HCT116 (cell line): ENCODE results near the gene CACNG1. TPM values are rescaled to one million over a fixed set of nuclear protein-coding genes. Genes with fewer than 3 reads are reported as not detected.
A peak's percentile ranks its signal among the peaks of the same experiment; 100 is the strongest.

Source experiments
- ATAC-seq: fragments of 200-7000 bp; cut with Tn5 transposase; 2 replicates; pipeline ENCODE4 v1.9.1; 2020; ENCODE audit warnings: mild to moderate bottlenecking, moderate library complexity
- BruUV-seq: library from RNA; stranded (reverse); fragments of 400-500 nt; replicated peaks from 2 replicates; lab custom pipeline; 2021; lab: Mats Ljungman, UMichigan
- CTCF ChIA-PET: fragments of 300-600 bp; sonication (Branson Sonifier 250); formaldehyde crosslinking; loops from one replicate; lab custom pipeline; 2021; ENCODE audit warnings: antibody characterized with exemption; lab: Charles Lee
- POLR2A ChIA-PET: fragments of 300-600, 350-600 bp; sonication (Branson Sonifier 250); formaldehyde crosslinking; loops from one replicate; lab custom pipeline; 2021; ENCODE audit warnings: antibody characterized with exemption; lab: Charles Lee
- RAD21 ChIA-PET, 2 experiments: fragments of 300-600 bp; sonication (Branson Sonifier 250); formaldehyde crosslinking; loops; one replicate each; lab custom pipeline; 2023; ENCODE audit warnings: low total read pairs in 2 of 2; ENCODE audit not compliant: uncharacterized antibody in 2 of 2, unreplicated experiment in 2 of 2, low non-redundant PET in 1 of 2; lab: Charles Lee
- DNase-seq: peaks from one replicate; pipeline ENCODE4 v3.0.0-alpha.2; 2010; ENCODE audit warnings: low read depth, low spot score
- H2AFZ ChIP-seq: fragments of 200-600 bp; shearing (Covaris generic), sonication (generic); 2 replicates; pipeline ENCODE4 v1.6.1; 2017; ENCODE audit warnings: low read depth, mixed run types, mixed read lengths, antibody characterized with exemption, low read length; ENCODE audit not compliant: poor library complexity, severe bottlenecking
- H3K27ac ChIP-seq: 2 replicates; pipeline ENCODE4 v1.5.1; 2012; ENCODE audit warnings: low read depth, low read length
- H3K27me3 ChIP-seq: fragments of 200-600 bp; sonication (generic); 2 replicates; pipeline ENCODE4 v1.6.1; 2016; ENCODE audit warnings: mixed run types, low read length, mixed read lengths; ENCODE audit not compliant: insufficient read depth
- H3K36me3 ChIP-seq, 2 experiments: fragments of 200-500 bp in 1 of 2; fragments of 200-600 bp in 1 of 2; sonication (Bioruptor generic) in 1 of 2; sonication (generic) in 1 of 2; 2 replicates each; pipeline versions ENCODE4 v1.5.1 to v1.6.1; 2014 to 2016; ENCODE audit warnings: low read length in 2 of 2, inconsistent platforms in 1 of 2, mixed read lengths in 1 of 2, mixed run types in 1 of 2; ENCODE audit not compliant: insufficient read depth in 2 of 2, control insufficient read depth in 1 of 2
- H3K4me1 ChIP-seq, 2 experiments: fragments of 200-600 bp in 1 of 2; sonication (generic) in 1 of 2; 2 replicates each; pipeline versions ENCODE4 v1.5.1 to v1.6.1; 2012 to 2017; ENCODE audit warnings: low read length in 2 of 2, inconsistent platforms in 1 of 2, mild to moderate bottlenecking in 1 of 2, mixed read lengths in 1 of 2, mixed run types in 1 of 2, moderate library complexity in 1 of 2; ENCODE audit not compliant: insufficient read depth in 2 of 2, control insufficient read depth in 1 of 2
- H3K4me2 ChIP-seq: fragments of 200-600 bp; sonication (generic); 2 replicates; pipeline ENCODE4 v1.6.1; 2017; ENCODE audit warnings: mixed run types, low read length, mixed read lengths
- H3K4me3 ChIP-seq, 2 experiments: fragments of 200-600 bp in 1 of 2; sonication (generic) in 1 of 2; replicated peaks in 1 of 2; 2 replicates each; pipeline ENCODE4 v1.5.1; 2011 to 2016; ENCODE audit warnings: low read length in 2 of 2, control low read depth in 1 of 2, low read depth in 1 of 2, mild to moderate bottlenecking in 1 of 2, mixed read lengths in 1 of 2, mixed run types in 1 of 2
- H3K79me2 ChIP-seq: fragments of 200-600 bp; sonication (generic); 2 replicates; pipeline ENCODE4 v1.6.1; 2017; ENCODE audit warnings: mild to moderate bottlenecking, mixed run types, low read length, moderate library complexity, mixed read lengths; ENCODE audit not compliant: insufficient read depth
- H3K9ac ChIP-seq: fragments of 200-600 bp; sonication (generic); 2 replicates; pipeline ENCODE4 v1.6.1; 2016; ENCODE audit warnings: low read length, mixed read lengths
- H3K9me2 ChIP-seq: fragments of 200-600 bp; sonication (generic), shearing (Covaris generic); 2 replicates; pipeline ENCODE4 v1.6.1; 2017; ENCODE audit warnings: mixed run types, mild to moderate bottlenecking, moderate library complexity; ENCODE audit not compliant: insufficient read depth
- H3K9me3 ChIP-seq, 2 experiments: fragments of 200-500 bp in 1 of 2; fragments of 200-600 bp in 1 of 2; sonication (Bioruptor generic) in 1 of 2; sonication (generic) in 1 of 2; 2 replicates each; pipeline ENCODE4 v1.6.1; 2014 to 2017; ENCODE audit warnings: low read length in 2 of 2, mixed read lengths in 2 of 2, inconsistent platforms in 1 of 2, low read depth in 1 of 2, mild to moderate bottlenecking in 1 of 2, mixed run types in 1 of 2, moderate library complexity in 1 of 2; ENCODE audit not compliant: control insufficient read depth in 1 of 2, insufficient read depth in 1 of 2
- H4K20me1 ChIP-seq: fragments of 200-600 bp; sonication (generic), shearing (Covaris generic); 2 replicates; pipeline ENCODE4 v1.6.1; 2017; ENCODE audit warnings: mixed run types, mild to moderate bottlenecking, moderate library complexity; ENCODE audit not compliant: insufficient read depth
- CEBPB ChIP-seq: IDR thresholded peaks from 2 replicates; pipeline ENCODE4 v1.6.1; 2012; ENCODE audit warnings: low read depth
- EZH2 ChIP-seq: fragments of 200-600 bp; sonication (generic); IDR thresholded peaks from 2 replicates; pipeline ENCODE4 v1.6.1; 2017; ENCODE audit warnings: antibody characterized with exemption, mixed run types
- FOSL1 ChIP-seq: IDR thresholded peaks from 2 replicates; pipeline ENCODE4 v1.6.1; 2012; ENCODE audit warnings: low read depth
- JUND ChIP-seq: IDR thresholded peaks from 2 replicates; pipeline ENCODE4 v1.6.1; 2012
- POLR2AphosphoS5 ChIP-seq: IDR thresholded peaks from 2 replicates; pipeline ENCODE4 v1.6.1; 2011; ENCODE audit warnings: mild to moderate bottlenecking, low read depth, low read length, moderate library complexity
- RAD21 ChIP-seq: IDR thresholded peaks from 2 replicates; pipeline ENCODE4 v1.6.1; 2012; ENCODE audit warnings: low read depth, mild to moderate bottlenecking
- SIN3A ChIP-seq: IDR thresholded peaks from 2 replicates; pipeline ENCODE4 v1.6.1; 2012; ENCODE audit warnings: low read depth
- SRF ChIP-seq: IDR thresholded peaks from 2 replicates; pipeline ENCODE4 v1.6.1; 2012; ENCODE audit warnings: low read depth
- TCF7L2 ChIP-seq: IDR thresholded peaks from 2 replicates; pipeline ENCODE4 v1.7.0; 2011; ENCODE audit warnings: borderline replicate concordance, inconsistent platforms; ENCODE audit not compliant: insufficient read depth, insufficient read length; ENCODE audit errors: extremely low read depth
- intact Hi-C: fragments of 100-400 bp; cut with micrococcal nuclease; formaldehyde crosslinking; loops from 2 replicates; pipeline ENCODE4 v1.10.0; 2022
- total RNA-seq: library from RNA; stranded (reverse); gene quantifications from one replicate; pipeline ENCODE4 v1.2.1, GENCODE V29; 2021; ENCODE audit not compliant: unreplicated experiment
- TF ChIP-seq, protein P1 (sequence below), 3 experiments: fragments of 200-600 bp in 1 of 3; sonication (generic) in 1 of 3; IDR thresholded peaks in 2 of 3; conservative IDR thresholded peaks in 1 of 3; 2 replicates each; pipeline ENCODE4 v1.5.1; 2012 to 2017; ENCODE audit warnings: low read depth in 2 of 3, low read length in 2 of 3, antibody characterized with exemption in 1 of 3, borderline replicate concordance in 1 of 3, control low read depth in 1 of 3, mild to moderate bottlenecking in 1 of 3, mixed read lengths in 1 of 3, mixed run types in 1 of 3, moderate library complexity in 1 of 3; ENCODE audit not compliant: insufficient read depth in 1 of 3
- TF ChIP-seq, protein P2 (sequence below): IDR thresholded peaks from 2 replicates; pipeline ENCODE4 v1.6.1; 2012
- TF ChIP-seq, protein P3 (sequence below): IDR thresholded peaks from 2 replicates; pipeline ENCODE4 v1.6.1; 2012

Gene CACNG1
- total RNA-seq, 1 experiment from 2014 or later = not detected

DNA sequence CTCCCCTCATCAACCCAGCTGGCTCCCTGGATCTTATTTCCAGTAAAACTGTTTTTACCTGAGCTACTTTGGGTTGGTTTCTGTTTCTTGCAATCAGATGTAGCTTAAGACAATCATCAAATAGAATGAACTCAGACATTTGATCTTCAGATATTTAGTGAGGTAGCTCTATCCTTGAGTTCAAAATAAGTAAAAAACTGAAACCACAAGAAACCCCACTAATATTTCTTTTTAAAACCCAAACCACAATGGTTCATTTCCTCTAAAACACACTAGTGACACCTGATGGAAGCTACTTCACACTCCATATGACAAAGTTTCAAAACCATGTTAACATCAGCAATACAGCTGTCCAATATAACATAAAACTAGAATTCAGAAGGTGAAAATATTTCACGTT, 37.8 kb downstream of the CACNG1 start:
- no peaks in the 10 kb centered on the region for H3K36me3 ChIP-seq
- H3K79me2 ChIP-seq = no peaks in the 10 kb centered on the region
- DNase-seq (no peak), ATAC-seq (no peak)
- TF ChIP-seq, protein P1, sequence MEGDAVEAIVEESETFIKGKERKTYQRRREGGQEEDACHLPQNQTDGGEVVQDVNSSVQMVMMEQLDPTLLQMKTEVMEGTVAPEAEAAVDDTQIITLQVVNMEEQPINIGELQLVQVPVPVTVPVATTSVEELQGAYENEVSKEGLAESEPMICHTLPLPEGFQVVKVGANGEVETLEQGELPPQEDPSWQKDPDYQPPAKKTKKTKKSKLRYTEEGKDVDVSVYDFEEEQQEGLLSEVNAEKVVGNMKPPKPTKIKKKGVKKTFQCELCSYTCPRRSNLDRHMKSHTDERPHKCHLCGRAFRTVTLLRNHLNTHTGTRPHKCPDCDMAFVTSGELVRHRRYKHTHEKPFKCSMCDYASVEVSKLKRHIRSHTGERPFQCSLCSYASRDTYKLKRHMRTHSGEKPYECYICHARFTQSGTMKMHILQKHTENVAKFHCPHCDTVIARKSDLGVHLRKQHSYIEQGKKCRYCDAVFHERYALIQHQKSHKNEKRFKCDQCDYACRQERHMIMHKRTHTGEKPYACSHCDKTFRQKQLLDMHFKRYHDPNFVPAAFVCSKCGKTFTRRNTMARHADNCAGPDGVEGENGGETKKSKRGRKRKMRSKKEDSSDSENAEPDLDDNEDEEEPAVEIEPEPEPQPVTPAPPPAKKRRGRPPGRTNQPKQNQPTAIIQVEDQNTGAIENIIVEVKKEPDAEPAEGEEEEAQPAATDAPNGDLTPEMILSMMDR (IDR thresholded peaks at IDR 0.05 in 2 of 3, conservative IDR thresholded peaks at IDR 0.05 in 1 of 3; ENCODE audit: borderline replicate concordance in 1 of 3, insufficient read depth in 1 of 3, low read depth in 2 of 3, low read length in 2 of 3) = peak in 1 of 3 experiments; percentile 25; a peak in 1 of 6 replicates
- TF ChIP-seq JUND = no peak
- TF ChIP-seq RAD21 = 0 out of 2 replicates have a peak, but pooled peaks have one; percentile 19
- H2AFZ ChIP-seq = no peak overlapping the region
- no peak overlapping the region for H3K4me3 ChIP-seq
- RAD21 ChIA-PET = interaction anchor here in 1 of 2 experiments (0.9 kb wide), 1 partner anchor 167 kb away, joined by 3 read pairs; no protein-coding TSS in a partner anchor
- H4K20me1 ChIP-seq = no peaks in the 10 kb centered on the region
- H3K9me2 ChIP-seq = no peaks in the 10 kb centered on the region
- POLR2A ChIA-PET = no interaction called here
- intact Hi-C loops = no loop called here
- no peak overlapping the region for H3K27ac ChIP-seq
- H3K27me3 ChIP-seq = no peaks in the 10 kb centered on the region
- no peaks in the 10 kb centered on the region for H3K4me1 ChIP-seq
- CTCF ChIA-PET = interaction anchor here (1.2 to 2.1 kb wide), 2 partner anchors 9 to 167 kb away, joined by 4 to 7 read pairs; no protein-coding TSS in a partner anchor
- no peak overlapping the region for H3K9ac ChIP-seq
- H3K9me3 ChIP-seq = no peaks in the 10 kb centered on the region
- no peak overlapping the region for H3K4me2 ChIP-seq
- no TSS peak for BruUV-seq

DNA sequence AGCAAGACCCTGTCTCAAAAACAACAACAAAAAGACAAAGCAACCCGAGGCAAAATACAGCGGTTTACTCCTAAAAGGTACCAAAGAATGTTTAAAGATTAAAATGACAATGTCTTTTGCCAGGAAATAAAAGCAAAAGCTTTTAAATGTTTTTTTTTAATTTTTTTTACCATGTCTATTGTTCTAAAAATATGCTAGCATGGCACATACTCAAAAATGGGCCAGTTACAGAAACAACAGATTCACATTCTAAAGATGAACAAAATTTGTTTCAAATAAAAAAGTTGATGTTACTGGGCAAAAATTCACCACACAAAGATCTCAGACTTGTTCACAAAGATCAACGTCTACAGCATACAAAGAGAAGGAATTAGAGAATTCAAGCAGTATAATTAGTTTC, 41.1 kb downstream of the CACNG1 start:
- no TSS peak for BruUV-seq
- ChIA-PET CTCF (no interaction called here), POLR2A (no interaction called here), RAD21 (no interaction called here)
- no peaks in the 10 kb centered on the region for H3K27me3 ChIP-seq
- no peaks in the 10 kb centered on the region for H3K36me3 ChIP-seq
- no peaks in the 10 kb centered on the region for H3K9me2 ChIP-seq
- no peaks in the 10 kb centered on the region for H3K79me2 ChIP-seq
- H2AFZ ChIP-seq = no peak overlapping the region
- intact Hi-C loops = no loop called here
- no peak for ATAC-seq
- H4K20me1 ChIP-seq = no peaks in the 10 kb centered on the region
- H3K4me1 ChIP-seq = no peaks in the 10 kb centered on the region
- no peak overlapping the region for H3K9ac ChIP-seq
- H3K4me2 ChIP-seq = no peak overlapping the region
- no peak for DNase-seq
- TF ChIP-seq CEBPB = no peak
- no peak for TF ChIP-seq POLR2AphosphoS5
- TF ChIP-seq, protein P2, sequence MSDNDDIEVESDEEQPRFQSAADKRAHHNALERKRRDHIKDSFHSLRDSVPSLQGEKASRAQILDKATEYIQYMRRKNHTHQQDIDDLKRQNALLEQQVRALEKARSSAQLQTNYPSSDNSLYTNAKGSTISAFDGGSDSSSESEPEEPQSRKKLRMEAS = no peak
- no peak for TF ChIP-seq SIN3A
- no peak for TF ChIP-seq SRF
- TF ChIP-seq, protein P3, sequence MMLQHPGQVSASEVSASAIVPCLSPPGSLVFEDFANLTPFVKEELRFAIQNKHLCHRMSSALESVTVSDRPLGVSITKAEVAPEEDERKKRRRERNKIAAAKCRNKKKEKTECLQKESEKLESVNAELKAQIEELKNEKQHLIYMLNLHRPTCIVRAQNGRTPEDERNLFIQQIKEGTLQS = no peak
- no peak for TF ChIP-seq FOSL1
- TF ChIP-seq TCF7L2 = no peak
- TF ChIP-seq EZH2 = no peak
- no peak overlapping the region for H3K4me3 ChIP-seq
- H3K9me3 ChIP-seq = no peaks in the 10 kb centered on the region
- no peak overlapping the region for H3K27ac ChIP-seq
